HepG2 (cell line): Measurements from ENCODE around the gene WDCP. TPM values are rescaled to one million over a fixed set of nuclear protein-coding genes. Genes with fewer than 3 reads are reported as not detected.
"Not testable (repeated sequence)": the region's sequence is repeated elsewhere in the genome, so short reads cannot be mapped to it uniquely, and the experiment has no call there.

Source experiments
- CC2D1A ChIP-seq: sonication (generic); formaldehyde crosslinking; IDR thresholded peaks from 2 replicates; pipeline ENCODE4 v1.8.1; 2023; ENCODE audit warnings: mild to moderate bottlenecking, missing genetic modification reagents
- DPF2 ChIP-seq: sonication (generic); formaldehyde crosslinking; IDR thresholded peaks from 2 replicates; pipeline ENCODE4 v1.4.0; 2020; ENCODE audit warnings: mild to moderate bottlenecking, low read depth, missing genetic modification reagents, borderline replicate concordance
- FOXA3 ChIP-seq: IDR thresholded peaks from 2 replicates; pipeline ENCODE4 v1.6.1; 2016; ENCODE audit warnings: missing genetic modification reagents, missing compliant biosample characterization
- FOXK1 ChIP-seq: sonication (generic); formaldehyde crosslinking; IDR thresholded peaks from 2 replicates; pipeline ENCODE4 v1.4.0; 2020; ENCODE audit warnings: low read depth, missing genetic modification reagents, borderline replicate concordance
- FOXP1 ChIP-seq, 2 experiments: fragments of 450-650 bp in 1 of 2; IDR thresholded peaks; 2 replicates each; pipeline ENCODE4 v1.6.1; 2017 to 2018; ENCODE audit warnings: antibody characterized with exemption in 1 of 2
- GLI4 ChIP-seq: sonication (generic); formaldehyde crosslinking; IDR thresholded peaks from 2 replicates; pipeline ENCODE4 v1.5.1; 2020; ENCODE audit warnings: missing genetic modification reagents, mild to moderate bottlenecking, moderate library complexity, borderline replicate concordance
- MTA1 ChIP-seq: sonication (generic); formaldehyde crosslinking; IDR thresholded peaks from 2 replicates; pipeline ENCODE4 v1.4.0; 2020; ENCODE audit warnings: missing genetic modification reagents, mild to moderate bottlenecking, borderline replicate concordance
- RARA ChIP-seq: IDR thresholded peaks from 2 replicates; pipeline ENCODE4 v1.6.1; 2016; ENCODE audit warnings: missing genetic modification reagents, missing compliant biosample characterization
- SOX6 ChIP-seq, 2 experiments: fragments of 450-650 bp in 1 of 2; sonication (generic) in 1 of 2; formaldehyde crosslinking in 1 of 2; IDR thresholded peaks; 2 replicates each; pipeline versions ENCODE4 v1.4.0 to v1.6.1; 2017 to 2020; ENCODE audit warnings: antibody characterized with exemption in 1 of 2, mild to moderate bottlenecking in 1 of 2, missing genetic modification reagents in 1 of 2
- YEATS4 ChIP-seq: sonication (generic); formaldehyde crosslinking; IDR thresholded peaks from 2 replicates; pipeline ENCODE4 v1.4.0; 2020; ENCODE audit warnings: missing genetic modification reagents, borderline replicate concordance
- ZBTB7B ChIP-seq: sonication (generic); formaldehyde crosslinking; IDR thresholded peaks from 2 replicates; pipeline ENCODE4 v1.4.0; 2020; ENCODE audit warnings: missing genetic modification reagents
- ZFX ChIP-seq: sonication (generic); formaldehyde crosslinking; IDR thresholded peaks from 2 replicates; pipeline ENCODE4 v1.4.0; 2020; ENCODE audit warnings: mild to moderate bottlenecking, low read depth, missing genetic modification reagents, moderate library complexity
- ZNF274 ChIP-seq: sonication (generic); formaldehyde crosslinking; IDR thresholded peaks from 2 replicates; pipeline ENCODE4 v1.5.1; 2020; ENCODE audit warnings: mild to moderate bottlenecking, missing genetic modification reagents
- ZNF292 ChIP-seq: sonication (generic); formaldehyde crosslinking; IDR thresholded peaks from 2 replicates; pipeline ENCODE4 v1.8.1; 2022; ENCODE audit warnings: mild to moderate bottlenecking, low read depth, missing genetic modification reagents, borderline replicate concordance
- ZNF598 ChIP-seq: sonication (generic); formaldehyde crosslinking; IDR thresholded peaks from 2 replicates; pipeline ENCODE4 v1.5.1; 2020; ENCODE audit warnings: mild to moderate bottlenecking, missing genetic modification reagents, borderline replicate concordance
- polyA plus RNA-seq, 8 experiments: library from polyadenylated mRNA; depleted of rRNA in 3 of 8; stranded (reverse) in 7 of 8; unstranded in 1 of 8; fragments of >200 nt; fragmentation: Illumina TruSeq in 4 of 8; extraction: Trizol in 4 of 8; gene quantifications; 2 replicates each; pipeline versions ENCODE4 v1.2.1 to v1.2.3, GENCODE V29; 2011 to 2016; ENCODE audit warnings: low read depth in 4 of 8, missing spikeins in 1 of 8, mixed read lengths in 1 of 8; ENCODE audit not compliant: insufficient read depth in 1 of 8
- total RNA-seq, 5 experiments: library from RNA; depleted of rRNA; stranded (reverse); fragments of >200 nt; fragmentation: Illumina TruSeq; extraction: Trizol; gene quantifications; 2 replicates each; pipeline ENCODE4 v1.2.3, GENCODE V29; 2016; ENCODE audit warnings: low read depth in 1 of 5
- TF ChIP-seq, protein P1 (sequence below): sonication (generic); formaldehyde crosslinking; IDR thresholded peaks from 2 replicates; pipeline ENCODE4 v1.4.0; 2020; ENCODE audit warnings: missing genetic modification reagents
- TF ChIP-seq, protein P2 (sequence below): sonication (generic); formaldehyde crosslinking; IDR thresholded peaks from 2 replicates; pipeline ENCODE4 v1.4.0; 2020; ENCODE audit warnings: missing genetic modification reagents, mild to moderate bottlenecking, borderline replicate concordance
- TF ChIP-seq, protein P3 (sequence below): sonication (generic); formaldehyde crosslinking; IDR thresholded peaks from 2 replicates; pipeline ENCODE4 v1.5.0; 2020; ENCODE audit warnings: mild to moderate bottlenecking, missing genetic modification reagents, borderline replicate concordance
- TF ChIP-seq, protein P4 (sequence below): sonication (generic); formaldehyde crosslinking; IDR thresholded peaks from 2 replicates; pipeline ENCODE4 v1.8.1; 2023; ENCODE audit warnings: mild to moderate bottlenecking, missing genetic modification reagents

The WDCP gene
- total and polyA plus RNA-seq, 2 of the 13 experiments (the other 11 are each of a cell fraction or from before 2014, with no cell fraction given), result 17.4 to 22.6 TPM

DNA sequence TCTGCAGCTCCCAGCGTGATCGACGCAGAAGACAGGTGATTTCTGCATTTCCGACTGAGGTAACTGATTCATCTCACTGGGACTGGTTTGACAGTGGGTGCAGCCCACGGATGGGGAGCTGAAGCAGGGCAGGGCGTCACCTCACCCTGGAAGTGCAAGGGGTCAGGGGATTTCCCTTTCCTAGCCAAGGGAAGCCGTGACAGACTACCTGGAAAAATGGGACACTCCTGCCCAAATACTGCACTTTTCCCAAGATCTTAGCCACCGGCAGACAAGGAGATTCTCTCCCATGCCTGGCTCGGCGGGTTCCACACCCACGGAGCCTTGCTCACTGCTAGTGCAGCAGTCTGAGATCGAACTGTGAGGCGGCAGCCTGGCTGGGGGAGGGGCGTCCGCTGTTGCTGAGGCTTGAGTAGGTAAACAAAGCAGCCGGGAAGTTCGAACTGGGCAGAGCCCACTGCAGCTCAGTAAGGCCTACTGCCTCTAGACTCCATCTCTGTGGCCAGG is 48.0 kb upstream of the WDCP start (continued):
- peak; percentile 7; the same call in 1 of the 2 replicates for TF ChIP-seq DPF2 (CRISPR knock-in tag)
- TF ChIP-seq MTA1 (CRISPR knock-in tag), result peak; percentile 41; the same call in 1 of the 2 replicates
- TF ChIP-seq, protein P1, sequence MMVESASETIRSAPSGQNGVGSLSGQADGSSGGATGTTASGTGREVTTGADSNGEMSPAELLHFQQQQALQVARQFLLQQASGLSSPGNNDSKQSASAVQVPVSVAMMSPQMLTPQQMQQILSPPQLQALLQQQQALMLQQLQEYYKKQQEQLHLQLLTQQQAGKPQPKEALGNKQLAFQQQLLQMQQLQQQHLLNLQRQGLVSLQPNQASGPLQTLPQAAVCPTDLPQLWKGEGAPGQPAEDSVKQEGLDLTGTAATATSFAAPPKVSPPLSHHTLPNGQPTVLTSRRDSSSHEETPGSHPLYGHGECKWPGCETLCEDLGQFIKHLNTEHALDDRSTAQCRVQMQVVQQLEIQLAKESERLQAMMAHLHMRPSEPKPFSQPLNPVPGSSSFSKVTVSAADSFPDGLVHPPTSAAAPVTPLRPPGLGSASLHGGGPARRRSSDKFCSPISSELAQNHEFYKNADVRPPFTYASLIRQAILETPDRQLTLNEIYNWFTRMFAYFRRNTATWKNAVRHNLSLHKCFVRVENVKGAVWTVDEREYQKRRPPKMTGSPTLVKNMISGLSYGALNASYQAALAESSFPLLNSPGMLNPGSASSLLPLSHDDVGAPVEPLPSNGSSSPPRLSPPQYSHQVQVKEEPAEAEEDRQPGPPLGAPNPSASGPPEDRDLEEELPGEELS (CRISPR knock-in tag), result peak; percentile 65
- peak; percentile 79; the same call in 1 of the 2 replicates for TF ChIP-seq ZNF274
- peak; percentile 77; the same call in 1 of the 2 replicates for TF ChIP-seq FOXK1 (CRISPR knock-in tag)
- TF ChIP-seq, protein P2, sequence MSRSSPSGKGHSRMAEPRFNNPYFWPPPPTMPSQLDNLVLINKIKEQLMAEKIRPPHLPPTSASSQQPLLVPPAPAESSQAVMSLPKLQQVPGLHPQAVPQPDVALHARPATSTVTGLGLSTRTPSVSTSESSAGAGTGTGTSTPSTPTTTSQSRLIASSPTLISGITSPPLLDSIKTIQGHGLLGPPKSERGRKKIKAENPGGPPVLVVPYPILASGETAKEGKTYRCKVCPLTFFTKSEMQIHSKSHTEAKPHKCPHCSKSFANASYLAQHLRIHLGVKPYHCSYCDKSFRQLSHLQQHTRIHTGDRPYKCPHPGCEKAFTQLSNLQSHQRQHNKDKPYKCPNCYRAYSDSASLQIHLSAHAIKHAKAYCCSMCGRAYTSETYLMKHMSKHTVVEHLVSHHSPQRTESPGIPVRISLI (CRISPR knock-in tag), result 0 out of 2 replicates have a peak, but pooled peaks have one; percentile 28
- TF ChIP-seq ZNF598 (CRISPR knock-in tag), result peak; percentile 22; the same call in 1 of the 2 replicates
- TF ChIP-seq, protein P3, sequence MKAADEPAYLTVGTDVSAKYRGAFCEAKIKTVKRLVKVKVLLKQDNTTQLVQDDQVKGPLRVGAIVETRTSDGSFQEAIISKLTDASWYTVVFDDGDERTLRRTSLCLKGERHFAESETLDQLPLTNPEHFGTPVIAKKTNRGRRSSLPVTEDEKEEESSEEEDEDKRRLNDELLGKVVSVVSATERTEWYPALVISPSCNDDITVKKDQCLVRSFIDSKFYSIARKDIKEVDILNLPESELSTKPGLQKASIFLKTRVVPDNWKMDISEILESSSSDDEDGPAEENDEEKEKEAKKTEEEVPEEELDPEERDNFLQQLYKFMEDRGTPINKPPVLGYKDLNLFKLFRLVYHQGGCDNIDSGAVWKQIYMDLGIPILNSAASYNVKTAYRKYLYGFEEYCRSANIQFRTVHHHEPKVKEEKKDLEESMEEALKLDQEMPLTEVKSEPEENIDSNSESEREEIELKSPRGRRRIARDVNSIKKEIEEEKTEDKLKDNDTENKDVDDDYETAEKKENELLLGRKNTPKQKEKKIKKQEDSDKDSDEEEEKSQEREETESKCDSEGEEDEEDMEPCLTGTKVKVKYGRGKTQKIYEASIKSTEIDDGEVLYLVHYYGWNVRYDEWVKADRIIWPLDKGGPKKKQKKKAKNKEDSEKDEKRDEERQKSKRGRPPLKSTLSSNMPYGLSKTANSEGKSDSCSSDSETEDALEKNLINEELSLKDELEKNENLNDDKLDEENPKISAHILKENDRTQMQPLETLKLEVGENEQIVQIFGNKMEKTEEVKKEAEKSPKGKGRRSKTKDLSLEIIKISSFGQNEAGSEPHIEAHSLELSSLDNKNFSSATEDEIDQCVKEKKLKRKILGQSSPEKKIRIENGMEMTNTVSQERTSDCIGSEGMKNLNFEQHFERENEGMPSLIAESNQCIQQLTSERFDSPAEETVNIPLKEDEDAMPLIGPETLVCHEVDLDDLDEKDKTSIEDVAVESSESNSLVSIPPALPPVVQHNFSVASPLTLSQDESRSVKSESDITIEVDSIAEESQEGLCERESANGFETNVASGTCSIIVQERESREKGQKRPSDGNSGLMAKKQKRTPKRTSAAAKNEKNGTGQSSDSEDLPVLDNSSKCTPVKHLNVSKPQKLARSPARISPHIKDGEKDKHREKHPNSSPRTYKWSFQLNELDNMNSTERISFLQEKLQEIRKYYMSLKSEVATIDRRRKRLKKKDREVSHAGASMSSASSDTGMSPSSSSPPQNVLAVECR (CRISPR knock-in tag), result peak; percentile 75; the same call in 1 of the 2 replicates
- TF ChIP-seq RARA (CRISPR knock-in tag), result 0 out of 2 replicates have a peak, but pooled peaks have one; percentile 23
- TF ChIP-seq ZFX (CRISPR knock-in tag), result peak; percentile 67
- peak; percentile 14; the same call in 1 of the 2 replicates for TF ChIP-seq ZBTB7B (CRISPR knock-in tag)
- TF ChIP-seq FOXP1, SOX6 (IDR thresholded peaks at IDR 0.05): not testable (repeated sequence)
- peak; percentile 69 for TF ChIP-seq FOXP1 (CRISPR knock-in tag; IDR thresholded peaks at IDR 0.05)
- peak; percentile 79 for TF ChIP-seq FOXA3 (CRISPR knock-in tag)
- TF ChIP-seq GLI4 (CRISPR knock-in tag), result 0 out of 2 replicates have a peak, but pooled peaks have one; percentile 33
- TF ChIP-seq, protein P4, sequence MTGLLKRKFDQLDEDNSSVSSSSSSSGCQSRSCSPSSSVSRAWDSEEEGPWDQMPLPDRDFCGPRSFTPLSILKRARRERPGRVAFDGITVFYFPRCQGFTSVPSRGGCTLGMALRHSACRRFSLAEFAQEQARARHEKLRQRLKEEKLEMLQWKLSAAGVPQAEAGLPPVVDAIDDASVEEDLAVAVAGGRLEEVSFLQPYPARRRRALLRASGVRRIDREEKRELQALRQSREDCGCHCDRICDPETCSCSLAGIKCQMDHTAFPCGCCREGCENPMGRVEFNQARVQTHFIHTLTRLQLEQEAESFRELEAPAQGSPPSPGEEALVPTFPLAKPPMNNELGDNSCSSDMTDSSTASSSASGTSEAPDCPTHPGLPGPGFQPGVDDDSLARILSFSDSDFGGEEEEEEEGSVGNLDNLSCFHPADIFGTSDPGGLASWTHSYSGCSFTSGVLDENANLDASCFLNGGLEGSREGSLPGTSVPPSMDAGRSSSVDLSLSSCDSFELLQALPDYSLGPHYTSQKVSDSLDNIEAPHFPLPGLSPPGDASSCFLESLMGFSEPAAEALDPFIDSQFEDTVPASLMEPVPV, result 0 out of 2 replicates have a peak, but pooled peaks have one; percentile 28
- TF ChIP-seq YEATS4 (CRISPR knock-in tag), result peak; percentile 44; the same call in 1 of the 2 replicates
- TF ChIP-seq ZNF292 (CRISPR knock-in tag), result peak; percentile 92; the same call in 1 of the 2 replicates
- 0 out of 2 replicates have a peak, but pooled peaks have one; percentile 22 for TF ChIP-seq SOX6 (CRISPR knock-in tag; IDR thresholded peaks at IDR 0.05)
- 0 out of 2 replicates have a peak, but pooled peaks have one; percentile 38 for TF ChIP-seq CC2D1A (CRISPR knock-in tag)
